Stimulated activated naive CD8-positive, alpha-beta T cell treated with anti-CD3 and anti-CD28 coated beads, Interleukin-15, Interleukin-2, amounts not matched to agents 100 ng/mL and 50 ng/mL, for 24 hours (primary cell): Measurements from ENCODE around the gene TLE3.

Experiments used
- H3K27ac Mint-ChIP-seq: one replicate; pipeline ENCODE4 v1.8.0; 2021; ENCODE audit warnings: mild to moderate bottlenecking, mixed read lengths
- H3K27me3 Mint-ChIP-seq: one replicate; pipeline ENCODE4 v1.8.0; 2021; ENCODE audit warnings: mixed read lengths
- H3K36me3 Mint-ChIP-seq: one replicate; pipeline ENCODE4 v1.8.0; 2021; ENCODE audit warnings: low read depth, mixed read lengths
- H3K4me1 Mint-ChIP-seq: one replicate; pipeline ENCODE4 v1.8.0; 2021; ENCODE audit warnings: low read depth, mixed read lengths
- H3K4me3 Mint-ChIP-seq: one replicate; pipeline ENCODE4 v1.8.0; 2021; ENCODE audit warnings: mild to moderate bottlenecking, mixed read lengths
- H3K9me3 Mint-ChIP-seq: one replicate; pipeline ENCODE4 v1.8.0; 2021; ENCODE audit warnings: mixed read lengths

The TLE3 gene

GRCh38 chr15:70023769-70024491 lies 73.8 kb downstream of the TLE3 start:
- Mint-ChIP-seq H3K27ac (no peak overlapping the region), H3K27me3 (peaks cover 4% of the 10 kb centered on the region), H3K4me1 (peaks cover 18% of the 10 kb centered on the region), H3K9me3 (no peaks in the 10 kb centered on the region), H3K36me3 (no peaks in the 10 kb centered on the region), H3K4me3 (no peak overlapping the region)

- peak overlapping the region; percentile 35 for H3K4me3 Mint-ChIP-seq
- peaks cover 4% of the 10 kb centered on the region for H3K27me3 Mint-ChIP-seq
- H3K4me1 Mint-ChIP-seq, result peaks cover 18% of the 10 kb centered on the region
- peak overlapping the region; percentile 59 for H3K27ac Mint-ChIP-seq
- H3K36me3 Mint-ChIP-seq, result no peaks in the 10 kb centered on the region
- H3K9me3 Mint-ChIP-seq, result no peaks in the 10 kb centered on the region
Observed at GRCh38 chr15:70023064-70023768, 74.5 kb downstream of the TLE3 start.

GRCh38 chr15:70020229-70020628 lies 77.5 kb downstream of the TLE3 start:
- Mint-ChIP-seq H3K27me3 (peaks cover 15% of the 10 kb centered on the region), H3K4me1 (peaks cover 33% of the 10 kb centered on the region), H3K4me3 (no peak overlapping the region), H3K36me3 (no peaks in the 10 kb centered on the region), H3K27ac (no peak overlapping the region), H3K9me3 (no peaks in the 10 kb centered on the region)

- H3K9me3 Mint-ChIP-seq, result no peaks in the 10 kb centered on the region
- no peak overlapping the region for H3K27ac Mint-ChIP-seq
- H3K4me3 Mint-ChIP-seq, result no peak overlapping the region
- peaks cover 15% of the 10 kb centered on the region for H3K27me3 Mint-ChIP-seq
- peaks cover 38% of the 10 kb centered on the region for H3K4me1 Mint-ChIP-seq
- H3K36me3 Mint-ChIP-seq, result no peaks in the 10 kb centered on the region
Observed at GRCh38 chr15:70018646-70019600, 78.8 kb downstream of the TLE3 start.

GRCh38 chr15:70017801-70018200 lies 79.9 kb downstream of the TLE3 start:
- H3K36me3 Mint-ChIP-seq, result no peaks in the 10 kb centered on the region
- H3K9me3 Mint-ChIP-seq, result no peaks in the 10 kb centered on the region
- H3K4me3 Mint-ChIP-seq, result no peak overlapping the region
- peak overlapping the region; percentile 12 for H3K27ac Mint-ChIP-seq
- H3K4me1 Mint-ChIP-seq, result peaks cover 27% of the 10 kb centered on the region
- peaks cover 20% of the 10 kb centered on the region for H3K27me3 Mint-ChIP-seq

- H3K4me1 Mint-ChIP-seq, result peaks cover 23% of the 10 kb centered on the region
- H3K27me3 Mint-ChIP-seq, result peaks cover 20% of the 10 kb centered on the region
- H3K27ac Mint-ChIP-seq, result no peak overlapping the region
- H3K9me3 Mint-ChIP-seq, result no peaks in the 10 kb centered on the region
- H3K36me3 Mint-ChIP-seq, result no peaks in the 10 kb centered on the region
- no peak overlapping the region for H3K4me3 Mint-ChIP-seq
Observed at GRCh38 chr15:70017025-70017424, 80.7 kb downstream of the TLE3 start.

- Mint-ChIP-seq H3K27me3 (peaks cover 20% of the 10 kb centered on the region), H3K27ac (no peak overlapping the region), H3K4me1 (peaks cover 23% of the 10 kb centered on the region), H3K9me3 (no peaks in the 10 kb centered on the region), H3K36me3 (no peaks in the 10 kb centered on the region), H3K4me3 (no peak overlapping the region)
Observed at GRCh38 chr15:70016511-70016994, 81.2 kb downstream of the TLE3 start.

GRCh38 chr15:70014860-70015490 lies 82.7 kb downstream of the TLE3 start:
- Mint-ChIP-seq H3K4me3 (no peak overlapping the region), H3K27ac (no peak overlapping the region), H3K9me3 (no peaks in the 10 kb centered on the region), H3K4me1 (peaks cover 23% of the 10 kb centered on the region), H3K36me3 (no peaks in the 10 kb centered on the region), H3K27me3 (peaks cover 20% of the 10 kb centered on the region)

GRCh38 chr15:70014331-70014730 lies 83.4 kb downstream of the TLE3 start:
- Mint-ChIP-seq H3K36me3 (no peaks in the 10 kb centered on the region), H3K27ac (no peak overlapping the region), H3K9me3 (no peaks in the 10 kb centered on the region), H3K27me3 (peaks cover 20% of the 10 kb centered on the region), H3K4me1 (peaks cover 23% of the 10 kb centered on the region), H3K4me3 (no peak overlapping the region)

- H3K9me3 Mint-ChIP-seq, result no peaks in the 10 kb centered on the region
- no peaks in the 10 kb centered on the region for H3K36me3 Mint-ChIP-seq
- no peak overlapping the region for H3K4me3 Mint-ChIP-seq
- peaks cover 23% of the 10 kb centered on the region for H3K4me1 Mint-ChIP-seq
- peaks cover 20% of the 10 kb centered on the region for H3K27me3 Mint-ChIP-seq
- H3K27ac Mint-ChIP-seq, result no peak overlapping the region
Observed at GRCh38 chr15:70013656-70014313, 83.9 kb downstream of the TLE3 start.

GRCh38 chr15:70012895-70013294 lies 84.8 kb downstream of the TLE3 start:
- H3K4me3 Mint-ChIP-seq, result no peak overlapping the region
- H3K27ac Mint-ChIP-seq, result no peak overlapping the region
- H3K27me3 Mint-ChIP-seq, result peaks cover 20% of the 10 kb centered on the region

GRCh38 chr15:70008697-70009290 lies 88.9 kb downstream of the TLE3 start:
- Mint-ChIP-seq H3K4me1 (no peaks in the 10 kb centered on the region), H3K27ac (no peak overlapping the region), H3K27me3 (peaks cover 4% of the 10 kb centered on the region)

More at GRCh38 chr15:70012895-70013294, 84.8 kb downstream of the TLE3 start:
- no peaks in the 10 kb centered on the region for H3K36me3 Mint-ChIP-seq
- H3K9me3 Mint-ChIP-seq, result no peaks in the 10 kb centered on the region
- H3K4me1 Mint-ChIP-seq, result peaks cover 23% of the 10 kb centered on the region

GRCh38 chr15:70006259-70007147 lies 91.2 kb downstream of the TLE3 start:
- no peaks in the 10 kb centered on the region for H3K27me3 Mint-ChIP-seq
- H3K36me3 Mint-ChIP-seq, result no peaks in the 10 kb centered on the region
- H3K27ac Mint-ChIP-seq, result no peak overlapping the region
- peaks cover 11% of the 10 kb centered on the region for H3K9me3 Mint-ChIP-seq
- no peaks in the 10 kb centered on the region for H3K4me1 Mint-ChIP-seq
- no peak overlapping the region for H3K4me3 Mint-ChIP-seq

More at GRCh38 chr15:70008697-70009290, 88.9 kb downstream of the TLE3 start:
- no peaks in the 10 kb centered on the region for H3K9me3 Mint-ChIP-seq
- H3K4me3 Mint-ChIP-seq, result no peak overlapping the region
- H3K36me3 Mint-ChIP-seq, result no peaks in the 10 kb centered on the region
